DOHH2 (cell line): Measurements from ENCODE around the gene CALML3.
"Not testable (repeated sequence)": the region's sequence is repeated elsewhere in the genome, so short reads cannot be mapped to it uniquely, and the experiment has no call there.

Experiments
- H3F3A ChIP-seq: fragments of 200-600 bp; sonication (generic), shearing (Covaris generic); 2 replicates; pipeline ENCODE4 v1.6.0; 2016; ENCODE audit warnings: antibody characterized with exemption, mild to moderate bottlenecking; ENCODE audit not compliant: control insufficient read depth, insufficient read depth
- H3K27ac ChIP-seq: fragments of 200-600 bp; sonication (generic); 2 replicates; pipeline ENCODE4 v1.5.1; 2014; ENCODE audit warnings: low read depth, mild to moderate bottlenecking, low read length, moderate library complexity
- H3K27me3 ChIP-seq: fragments of 200-600 bp; sonication (generic); 2 replicates; pipeline ENCODE4 v1.6.1; 2014; ENCODE audit warnings: mild to moderate bottlenecking, low read length, mixed read lengths; ENCODE audit not compliant: control insufficient read depth
- H3K36me3 ChIP-seq: fragments of 200-600 bp; sonication (generic); 2 replicates; pipeline ENCODE4 v1.6.1; 2014; ENCODE audit warnings: mild to moderate bottlenecking, low read length, moderate library complexity, mixed read lengths; ENCODE audit not compliant: control insufficient read depth
- H3K4me1 ChIP-seq: fragments of 200-600 bp; sonication (generic); 2 replicates; pipeline ENCODE4 v1.6.1; 2014; ENCODE audit warnings: mild to moderate bottlenecking, low read length, mixed read lengths; ENCODE audit not compliant: control insufficient read depth
- H3K4me2 ChIP-seq: fragments of 200-600 bp; sonication (generic); 2 replicates; pipeline ENCODE4 v1.6.0; 2014; ENCODE audit warnings: mild to moderate bottlenecking, low read length, moderate library complexity
- H3K4me3 ChIP-seq: fragments of 200-600 bp; sonication (generic); 2 replicates; pipeline ENCODE4 v1.5.1; 2014; ENCODE audit warnings: mild to moderate bottlenecking, low read length, mixed read lengths
- H3K79me2 ChIP-seq: fragments of 200-600 bp; sonication (generic); 2 replicates; pipeline ENCODE4 v1.6.1; 2014; ENCODE audit warnings: mild to moderate bottlenecking, low read length, mixed read lengths; ENCODE audit not compliant: control insufficient read depth
- H3K9me2 ChIP-seq: fragments of 200-600 bp; sonication (generic); replicated peaks from 2 replicates; pipeline ENCODE4 v1.6.1; 2014; ENCODE audit warnings: mild to moderate bottlenecking, low read length, mixed read lengths; ENCODE audit not compliant: control insufficient read depth
- H3K9me3 ChIP-seq: fragments of 200-600 bp; sonication (generic); 2 replicates; pipeline ENCODE4 v1.6.1; 2014; ENCODE audit warnings: antibody characterized with exemption, low read length, mixed read lengths; ENCODE audit not compliant: control insufficient read depth, insufficient read depth
- H4K20me1 ChIP-seq: fragments of 200-600 bp; sonication (generic); 2 replicates; pipeline ENCODE4 v1.6.0; 2014; ENCODE audit warnings: low read depth, mild to moderate bottlenecking, antibody characterized with exemption, low read length, moderate library complexity; ENCODE audit not compliant: control insufficient read depth, insufficient read depth
- CTCF ChIP-seq: fragments of 200-600 bp; sonication (generic); IDR thresholded peaks from one replicate; pipeline ENCODE4 v1.5.1; 2014; ENCODE audit warnings: antibody characterized with exemption, mild to moderate bottlenecking, low read depth, low read length; ENCODE audit not compliant: poor library complexity, severe bottlenecking
- EZH2phosphoT487 ChIP-seq: fragments of 200-600 bp; sonication (generic); IDR thresholded peaks from 2 replicates; pipeline ENCODE4 v1.6.1; 2017; ENCODE audit warnings: borderline replicate concordance, mild to moderate bottlenecking, antibody characterized with exemption, low read length, moderate library complexity, mixed read lengths

Gene CALML3

GRCh38 chr10:5524641-5525560 lies at the start of gene CALML3:
Gene CALML3, plus strand, starts transcription at chr10:5524961. Its CDS starts 125 bp downstream, at chr10:5525086.
- Histone ChIP-seq H3K9me2 (no peaks in the 10 kb centered on the region), H3K9me3 (no peaks in the 10 kb centered on the region), H3K4me1 (no peaks in the 10 kb centered on the region), H3F3A (no peaks in the 10 kb centered on the region), H3K27ac (no peak within 1 kb of the TSS), H3K4me2 (no peak within 1 kb of the TSS), H4K20me1 (no peaks in the 10 kb centered on the region), H3K4me3 (no peak within 1 kb of the TSS), H3K79me2 (no peaks in the 10 kb centered on the region), H3K36me3 (no peaks in the 10 kb centered on the region), H3K27me3 (peaks cover 7% of the 10 kb centered on the region)
- no peak for TF ChIP-seq CTCF
- no peak for TF ChIP-seq EZH2phosphoT487

DNA sequence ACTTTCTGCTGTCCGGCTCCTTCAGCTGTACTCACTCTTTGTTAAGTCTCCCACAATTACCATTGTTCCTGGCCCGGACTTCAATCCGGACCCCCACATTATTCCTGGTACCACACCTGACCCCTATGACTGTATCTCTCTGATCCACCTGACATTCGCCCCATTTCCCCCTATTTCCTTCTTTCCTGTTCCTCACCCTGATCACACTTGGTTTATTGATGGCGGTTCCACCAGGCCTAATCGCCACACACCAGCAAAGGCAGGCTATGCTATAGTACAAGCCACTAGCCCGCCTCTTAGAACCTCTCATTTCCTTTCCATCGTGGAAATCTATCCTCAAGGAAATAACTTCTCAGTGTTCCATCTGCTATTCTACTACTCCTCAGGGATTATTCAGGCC lies 49.7 kb upstream of the CALML3 start:
- H3K4me3 ChIP-seq, H4K20me1 ChIP-seq, H3K4me2 ChIP-seq, H3K4me1 ChIP-seq, H3K27me3 ChIP-seq, H3K9me2 ChIP-seq, H3K36me3 ChIP-seq, H3F3A ChIP-seq, H3K9me3 ChIP-seq, H3K79me2 ChIP-seq, H3K27ac ChIP-seq: not testable (repeated sequence)

DNA sequence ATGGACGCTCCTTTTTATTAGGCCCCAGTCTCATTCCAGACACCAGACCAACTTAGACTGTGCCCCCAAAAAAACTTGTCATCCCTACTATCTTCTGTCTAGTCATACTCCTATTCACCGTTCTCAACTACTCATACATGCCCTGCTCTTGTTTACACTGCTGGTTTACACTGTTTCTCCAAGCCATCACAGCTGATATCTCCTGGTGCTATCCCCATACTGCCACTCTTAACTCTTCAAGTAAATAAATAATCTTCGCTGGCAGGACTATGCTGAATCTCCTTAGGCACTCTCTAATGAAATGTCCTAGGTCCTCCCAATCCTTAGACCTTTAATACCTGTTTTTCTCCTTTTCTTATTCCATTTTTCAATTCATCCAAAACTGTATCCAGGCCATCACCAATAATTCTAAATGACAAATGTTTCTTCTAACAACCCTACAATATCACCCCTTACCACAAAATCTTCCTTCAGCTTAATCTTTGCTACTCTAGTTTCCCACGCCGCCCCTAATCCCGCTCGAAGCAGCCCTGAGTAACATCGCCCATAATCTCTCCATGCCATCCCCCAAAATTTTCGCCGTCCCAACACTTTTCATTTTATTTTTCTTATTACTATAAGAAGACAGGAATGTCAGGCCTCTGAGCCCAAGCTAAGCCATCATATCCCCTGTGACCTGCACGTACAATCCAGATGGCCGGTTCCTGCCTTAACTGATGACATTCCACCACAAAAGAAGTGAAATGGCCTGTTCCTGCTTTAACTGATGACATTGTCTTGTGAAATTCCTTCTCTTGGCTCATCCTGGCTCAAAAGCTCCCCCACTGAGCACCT lies 48.6 kb upstream of the CALML3 start:
- H3K4me2 ChIP-seq, H3K4me1 ChIP-seq, H3K9me3 ChIP-seq, H4K20me1 ChIP-seq, H3K27ac ChIP-seq, H3F3A ChIP-seq, H3K4me3 ChIP-seq, H3K9me2 ChIP-seq, H3K27me3 ChIP-seq, H3K36me3 ChIP-seq, H3K79me2 ChIP-seq: not testable (repeated sequence)

GRCh38 chr10:5476918-5477525 lies 47.7 kb upstream of the CALML3 start:
- Histone ChIP-seq H3K4me3 (no peak overlapping the region), H3K4me2 (no peak overlapping the region), H3K27me3 (no peaks in the 10 kb centered on the region), H3K9me3 (no peaks in the 10 kb centered on the region), H3K79me2 (no peaks in the 10 kb centered on the region), H3K36me3 (no peaks in the 10 kb centered on the region), H3K4me1 (peaks cover 6% of the 10 kb centered on the region), H4K20me1 (no peaks in the 10 kb centered on the region), H3F3A (no peaks in the 10 kb centered on the region), H3K27ac (no peak overlapping the region), H3K9me2 (no peaks in the 10 kb centered on the region)
- TF ChIP-seq CTCF: no peak
- TF ChIP-seq EZH2phosphoT487: no peak
